ENCODE data around the gene CACNA2D2. TPM values are rescaled to one million over a fixed set of nuclear protein-coding genes. Genes with fewer than 3 reads are reported as not detected.

CACNA2D2 gene
- polyA plus RNA-seq, 1 of the 3 experiments (the other 2 are of a cell fraction): 1.1 TPM

- TF ChIP-seq IRF3 (IDR thresholded peaks at IDR 0.05; ENCODE audit: low read depth, low read length) (no peak), USF1 (IDR thresholded peaks at IDR 0.05; ENCODE audit: borderline replicate concordance, low read depth) (no peak), SMC3 (IDR thresholded peaks at IDR 0.05; ENCODE audit: low read depth, low read length) (no peak), REST (IDR thresholded peaks at IDR 0.05; ENCODE audit: low read depth, low read length) (no peak), SIN3A (IDR thresholded peaks at IDR 0.05; ENCODE audit: borderline replicate concordance, low read depth, low read length) (peak; percentile 59; the same call in 1 of the 2 replicates), POLR2AphosphoS5 (IDR thresholded peaks at IDR 0.05; ENCODE audit: low read depth, low read length) (peak; percentile 76), RXRA (IDR thresholded peaks at IDR 0.05; ENCODE audit: borderline replicate concordance, low read depth) (no peak), CHD2 (IDR thresholded peaks at IDR 0.05; ENCODE audit: low read length, partially characterized antibody) (peak; percentile 25), NRF1 (IDR thresholded peaks at IDR 0.05; ENCODE audit: low read depth, low read length) (peak; percentile 75), EP300 (IDR thresholded peaks at IDR 0.05; ENCODE audit: borderline replicate concordance in 1 of 2, low read depth in 1 of 2, low read length in 1 of 2) (peak; percentile 13 to 41; a peak in 1 of 4 replicates)
These were observed 166.1 kb downstream of the CACNA2D2 start (continued) for GRCh38 chr3:50337175-50337861.

- Histone ChIP-seq H4K20me1 (ENCODE audit: insufficient read depth) (peaks cover 10% of the 10 kb centered on the region; the same call in 1 of the 2 replicates), H3F3A (replicated peaks; ENCODE audit: insufficient read depth) (peaks cover 3% of the 10 kb centered on the region), H3K9ac (peak overlapping the region; percentile 78), H3K27ac (ENCODE audit: low read depth in 2 of 2, low read length in 1 of 2) (peak overlapping the region; percentile 82 to 86), H3K9me2 (no peaks in the 10 kb centered on the region), H3K4me2 (peak overlapping the region; percentile 91), H3K36me3 (replicated peaks in 1 of 2; ENCODE audit: control insufficient read depth in 1 of 2, insufficient read depth in 2 of 2, low read length in 1 of 2) (peaks cover 2 to 6% of the 10 kb centered on the region in 2 experiments), H2AFZ (ENCODE audit: low read depth) (peak overlapping the region; percentile 37), H3K27me3 (ENCODE audit: insufficient read depth) (no peaks in the 10 kb centered on the region), H3K79me2 (ENCODE audit: insufficient read depth) (peaks cover 64% of the 10 kb centered on the region), H3K4me1 (ENCODE audit: control insufficient read depth in 1 of 2, insufficient read depth in 2 of 2, low read depth in 1 of 2, low read length in 1 of 2) (peaks cover 10 to 33% of the 10 kb centered on the region in 2 experiments), H3K9me3 (no peaks in the 10 kb centered on the region), H3K4me3 (ENCODE audit: low read depth in 2 of 2, low read length in 1 of 2) (peak overlapping the region; percentile 77 to 79)
- WGBS (ENCODE audit: low lambda C conversion rate): 0% methylated on average over 21 of the region's 31 CpGs
- DNase-seq: no peak
- TF ChIP-seq USF2 (IDR thresholded peaks at IDR 0.05; ENCODE audit: borderline replicate concordance, low read depth, low read length) (no peak), CTCF (IDR thresholded peaks at IDR 0.05) (no peak), RAD21 (IDR thresholded peaks at IDR 0.05; ENCODE audit: low read length) (no peak)
- ChIA-PET POLR2A (interaction anchor here (0.6 to 3.6 kb wide), 15 partner anchors 9 to 232 kb away, joined by 3 to 38 read pairs (median 4); partner anchors contain the start of genes C3orf18, CYB561D2, HEMK1 and HYAL3), CTCF (interaction anchor here (0.6 to 6.8 kb wide), 18 partner anchors 9 to 230 kb away, joined by 3 to 60 read pairs (median 4); partner anchors contain the start of genes CYB561D2, HYAL1, HYAL2 and IFRD2)
These were observed 166.8 kb downstream of the CACNA2D2 start for GRCh38 chr3:50336452-50337174.

All from SK-N-SH (cell line).